H1 (cell line): ENCODE measurements around the gene NBPF6. TPM values are rescaled to one million over a fixed set of nuclear protein-coding genes. Genes with fewer than 3 reads are reported as not detected.
"Not testable (repeated sequence)": the region's sequence is repeated elsewhere in the genome, so short reads cannot be mapped to it uniquely, and the experiment has no call there.

Source experiments
- CTCF ChIA-PET: fragments of 300-600 bp; sonication (Branson Sonifier 250); formaldehyde crosslinking; loops from one replicate; lab custom pipeline; 2021; ENCODE audit not compliant: partially characterized antibody; lab: Charles Lee
- POLR2A ChIA-PET: fragments of 300-600 bp; sonication (Branson Sonifier 250); formaldehyde crosslinking; loops from one replicate; lab custom pipeline; 2021; ENCODE audit warnings: inconsistent platforms; ENCODE audit not compliant: partially characterized antibody; lab: Charles Lee
- DNase-seq, 2 experiments: peaks; one replicate each; pipeline versions ENCODE4 v3.0.0 to v3.0.0-alpha.2; 2010 to 2022; ENCODE audit warnings: low spot score in 2 of 2, low read depth in 1 of 2, mixed read lengths in 1 of 2
- FAIRE-seq: peaks from 2 replicates; lab custom pipeline; 2011; peaks lifted over from hg19 to GRCh38; lab: Jason Lieb, UNC
- H2AFZ ChIP-seq: 2 replicates; pipeline ENCODE4 v1.8.1; 2012; ENCODE audit warnings: low read length, inconsistent platforms
- H2AK5ac ChIP-seq: 2 replicates; pipeline ENCODE4 v1.6.1; 2013; ENCODE audit warnings: low read depth, low read length
- H2BK120ac ChIP-seq: replicated peaks from 2 replicates; pipeline ENCODE3; 2013; ENCODE audit warnings: low read depth, low read length, inconsistent platforms
- H2BK12ac ChIP-seq: 2 replicates; pipeline ENCODE4 v1.6.1; 2013; ENCODE audit warnings: low read depth, low read length
- H2BK15ac ChIP-seq: 2 replicates; pipeline ENCODE4 v1.6.1; 2013; ENCODE audit warnings: low read length
- H2BK20ac ChIP-seq: 2 replicates; pipeline ENCODE4 v1.6.1; 2013; ENCODE audit warnings: low read length
- H2BK5ac ChIP-seq: 2 replicates; pipeline ENCODE4 v1.6.1; 2013; ENCODE audit warnings: low read depth, low read length
- H3K14ac ChIP-seq: 2 replicates; pipeline ENCODE4 v1.6.1; 2013; ENCODE audit warnings: inconsistent platforms; ENCODE audit not compliant: insufficient read length
- H3K18ac ChIP-seq: 2 replicates; pipeline ENCODE4 v1.6.1; 2013; ENCODE audit warnings: low read length; ENCODE audit errors: extremely low read depth
- H3K23ac ChIP-seq: 2 replicates; pipeline ENCODE4 v1.6.1; 2013; ENCODE audit warnings: inconsistent platforms; ENCODE audit not compliant: insufficient read length
- H3K23me2 ChIP-seq: 2 replicates; pipeline ENCODE4 v1.6.1; 2013; ENCODE audit warnings: low read depth, low read length
- H3K27ac ChIP-seq: 2 replicates; pipeline ENCODE4 v1.6.1; 2011; ENCODE audit warnings: low read depth, low read length, inconsistent platforms
- H3K27me3 ChIP-seq, 4 experiments: replicated peaks in 1 of 4; 1 replicate in 1 of 4; 2 replicates in 3 of 4; pipeline versions ENCODE4 v1.6.1 to v1.8.1; 2011 to 2013; ENCODE audit warnings: low read length in 3 of 4, mild to moderate bottlenecking in 3 of 4, inconsistent platforms in 2 of 4, mixed read lengths in 2 of 4, moderate library complexity in 1 of 4; ENCODE audit not compliant: control insufficient read depth in 3 of 4, insufficient read depth in 3 of 4; ENCODE audit errors: extremely low read depth in 1 of 4
- H3K36me3 ChIP-seq, 4 experiments: 2 replicates each; pipeline versions ENCODE4 v1.6.1 to v1.8.1; 2011 to 2013; ENCODE audit warnings: mild to moderate bottlenecking in 4 of 4, low read length in 3 of 4, moderate library complexity in 2 of 4, control low read depth in 1 of 4, inconsistent platforms in 1 of 4; ENCODE audit not compliant: insufficient read depth in 4 of 4, control insufficient read depth in 2 of 4
- H3K4ac ChIP-seq: replicated peaks from 2 replicates; pipeline ENCODE3; 2013; ENCODE audit warnings: low read length, low read depth, mixed read lengths, inconsistent platforms; ENCODE audit not compliant: insufficient read length
- H3K4me1 ChIP-seq, 4 experiments: replicated peaks in 1 of 4; 1 replicate in 1 of 4; 2 replicates in 3 of 4; pipeline versions ENCODE4 v1.6.1 to v1.8.1; 2011 to 2013; ENCODE audit warnings: low read length in 3 of 4, inconsistent platforms in 2 of 4, mixed read lengths in 1 of 4; ENCODE audit not compliant: insufficient read depth in 4 of 4, control insufficient read depth in 3 of 4
- H3K4me2 ChIP-seq, 2 experiments: 2 replicates each; pipeline versions ENCODE4 v1.6.1 to v1.8.1; 2011 to 2013; ENCODE audit warnings: low read depth in 2 of 2, low read length in 2 of 2, control low read depth in 1 of 2, inconsistent platforms in 1 of 2, mild to moderate bottlenecking in 1 of 2; ENCODE audit not compliant: insufficient read depth in 1 of 2
- H3K4me3 ChIP-seq, 4 experiments: fragments of 200-600, 300-600 bp in 1 of 4; sonication (generic), shearing (Covaris generic), sonication (Bioruptor Twin) in 1 of 4; 2 replicates each; pipeline versions ENCODE4 v1.5.1 to v1.8.1; 2011 to 2016; ENCODE audit warnings: low read length in 4 of 4, low read depth in 3 of 4, control low read depth in 2 of 4, inconsistent platforms in 2 of 4, mild to moderate bottlenecking in 2 of 4, mixed read lengths in 1 of 4, moderate library complexity in 1 of 4; ENCODE audit not compliant: insufficient read depth in 2 of 4; ENCODE audit errors: extremely low read depth in 1 of 4
- H3K56ac ChIP-seq: replicated peaks from 2 replicates; pipeline ENCODE3; 2013; ENCODE audit warnings: low read depth, mild to moderate bottlenecking, mixed read lengths, low read length, inconsistent platforms; ENCODE audit not compliant: insufficient read length
- H3K79me1 ChIP-seq: 2 replicates; pipeline ENCODE4 v1.6.1; 2013; ENCODE audit warnings: low read depth, low read length, control low read depth
- H3K79me2 ChIP-seq, 2 experiments: 2 replicates each; pipeline versions ENCODE4 v1.6.1 to v1.8.1; 2012 to 2013; ENCODE audit warnings: low read length in 2 of 2, mild to moderate bottlenecking in 2 of 2, inconsistent platforms in 1 of 2; ENCODE audit not compliant: insufficient read depth in 2 of 2, control insufficient read depth in 1 of 2
- H3K9ac ChIP-seq, 4 experiments: replicated peaks in 1 of 4; 1 replicate in 1 of 4; 2 replicates in 3 of 4; pipeline versions ENCODE4 v1.6.1 to v1.8.1; 2011 to 2013; ENCODE audit warnings: low read depth in 3 of 4, low read length in 3 of 4, control low read depth in 2 of 4, mild to moderate bottlenecking in 2 of 4, moderate library complexity in 2 of 4, inconsistent platforms in 1 of 4; ENCODE audit errors: extremely low read depth in 1 of 4
- H3K9me3 ChIP-seq, 2 experiments: 2 replicates each; pipeline versions ENCODE4 v1.6.1 to v1.8.1; 2012 to 2013; ENCODE audit warnings: mild to moderate bottlenecking in 2 of 2, moderate library complexity in 2 of 2, control low read depth in 1 of 2, inconsistent platforms in 1 of 2, low read depth in 1 of 2, low read length in 1 of 2, mixed read lengths in 1 of 2; ENCODE audit not compliant: insufficient read depth in 2 of 2
- H4K20me1 ChIP-seq, 2 experiments: replicated peaks in 1 of 2; 2 replicates each; pipeline versions ENCODE3 to v1.8.1; 2011 to 2013; ENCODE audit warnings: inconsistent platforms in 2 of 2, low read length in 2 of 2, mild to moderate bottlenecking in 1 of 2; ENCODE audit not compliant: insufficient read depth in 2 of 2, control insufficient read depth in 1 of 2
- H4K5ac ChIP-seq: 2 replicates; pipeline ENCODE4 v1.6.1; 2013; ENCODE audit warnings: low read length, low read depth, mixed read lengths, inconsistent platforms; ENCODE audit not compliant: insufficient read length
- H4K8ac ChIP-seq: 2 replicates; pipeline ENCODE4 v1.8.0; 2013; ENCODE audit warnings: mild to moderate bottlenecking, moderate library complexity, low read length, inconsistent platforms; ENCODE audit not compliant: insufficient read depth; ENCODE audit errors: extremely low read depth
- H4K91ac ChIP-seq: replicated peaks from 2 replicates; pipeline ENCODE3; 2013; ENCODE audit warnings: low read length, mixed read lengths, inconsistent platforms; ENCODE audit not compliant: insufficient read length
- WGBS, 2 experiments: shearing (Covaris generic) in 1 of 2; methylation state at CpG; one replicate each; pipeline versions ENCODE4 v1.1.6 to v1.1.7; 2013 to 2015; ENCODE audit warnings: low lambda C conversion rate in 2 of 2, mixed read lengths in 2 of 2, inconsistent platforms in 1 of 2, low coverage in 1 of 2, missing lambda C conversion rate in 1 of 2; ENCODE audit not compliant: insufficient replicate concordance in 2 of 2, insufficient coverage in 1 of 2, insufficient read length in 1 of 2; ENCODE audit errors: extremely low coverage in 1 of 2, missing lambda C conversion rate in 1 of 2; 5-methylcytosine and 5-hydroxymethylcytosine counted together
- polyA plus RNA-seq, 7 experiments: library from polyadenylated mRNA; depleted of rRNA in 3 of 7; stranded (reverse) in 5 of 7; unstranded in 2 of 7; fragments of >200 nt in 5 of 7; fragments of 200-250 nt in 2 of 7; gene quantifications; 1 replicate in 5 of 7; 2 replicates in 1 of 7; 4 replicates in 1 of 7; pipeline versions ENCODE4 v1.2.1 to v1.2.3, GENCODE V29; 2011 to 2013; ENCODE audit warnings: missing spikeins in 2 of 7, mixed read lengths in 2 of 7
- total RNA-seq: library from RNA; stranded (reverse); fragmentation: NEBNext Ultra II Directional; extraction: Animal tissue kit (Norgen Biotek cat#: 25700); gene quantifications from 2 replicates; pipeline ENCODE4 v1.2.1, GENCODE V29; 2021

Gene NBPF6
- total and polyA plus RNA-seq, 2 of the 8 experiments (the other 6 are each of a cell fraction or from before 2014, with no cell fraction given): not detected

- POLR2A ChIA-PET, H3K79me2 ChIP-seq, H2AK5ac ChIP-seq, CTCF ChIA-PET, H3K79me1 ChIP-seq, H2AFZ ChIP-seq, H2BK12ac ChIP-seq, H4K8ac ChIP-seq, H3K27me3 ChIP-seq, H3K14ac ChIP-seq, FAIRE-seq, H3K4me3 ChIP-seq, H3K4me1 ChIP-seq, H4K20me1 ChIP-seq, H3K18ac ChIP-seq, H3K9me3 ChIP-seq, H3K56ac ChIP-seq, H3K23me2 ChIP-seq, H3K9ac ChIP-seq, H4K91ac ChIP-seq, DNase-seq, H3K4ac ChIP-seq, H3K36me3 ChIP-seq, H3K4me2 ChIP-seq, H2BK120ac ChIP-seq, H2BK20ac ChIP-seq, H2BK5ac ChIP-seq, H3K23ac ChIP-seq, H4K5ac ChIP-seq, H2BK15ac ChIP-seq, H3K27ac ChIP-seq: not testable (repeated sequence)
- 100% methylated on average over 1 of the region's 1 CpG; no CpG with 5 or more reads in 1 of the 2 experiments for WGBS, 2 experiments
These were observed 44.9 kb downstream of the NBPF6 start for GRCh38 chr1:108495008-108495407.

- H3K27me3 ChIP-seq, POLR2A ChIA-PET, H2BK20ac ChIP-seq, H2BK15ac ChIP-seq, H2BK120ac ChIP-seq, H3K23ac ChIP-seq, H3K79me2 ChIP-seq, DNase-seq, H3K4me3 ChIP-seq, H3K9ac ChIP-seq, H3K4me2 ChIP-seq, H4K8ac ChIP-seq, H4K5ac ChIP-seq, H3K4ac ChIP-seq, H4K20me1 ChIP-seq, H3K36me3 ChIP-seq, H2BK12ac ChIP-seq, H3K27ac ChIP-seq, H3K9me3 ChIP-seq, H3K79me1 ChIP-seq, H3K18ac ChIP-seq, H3K23me2 ChIP-seq, H3K4me1 ChIP-seq, H2BK5ac ChIP-seq, H2AK5ac ChIP-seq, H2AFZ ChIP-seq, H3K56ac ChIP-seq, FAIRE-seq, CTCF ChIA-PET, H3K14ac ChIP-seq, H4K91ac ChIP-seq: not testable (repeated sequence)
- 89% methylated on average over 3 of the region's 4 CpGs; no CpG with 5 or more reads in 1 of the 2 experiments for WGBS, 2 experiments
These were observed 46.7 kb downstream of the NBPF6 start for GRCh38 chr1:108496856-108497255.
